GM19193 (cell line): Measurements from ENCODE around the gene ZCCHC24.

Source experiments
- POLR2A ChIP-seq: IDR thresholded peaks from 4 replicates; pipeline ENCODE4 v1.6.1; 2011; ENCODE audit not compliant: insufficient read depth, insufficient read length; ENCODE audit errors: extremely low read depth

The ZCCHC24 gene

DNA sequence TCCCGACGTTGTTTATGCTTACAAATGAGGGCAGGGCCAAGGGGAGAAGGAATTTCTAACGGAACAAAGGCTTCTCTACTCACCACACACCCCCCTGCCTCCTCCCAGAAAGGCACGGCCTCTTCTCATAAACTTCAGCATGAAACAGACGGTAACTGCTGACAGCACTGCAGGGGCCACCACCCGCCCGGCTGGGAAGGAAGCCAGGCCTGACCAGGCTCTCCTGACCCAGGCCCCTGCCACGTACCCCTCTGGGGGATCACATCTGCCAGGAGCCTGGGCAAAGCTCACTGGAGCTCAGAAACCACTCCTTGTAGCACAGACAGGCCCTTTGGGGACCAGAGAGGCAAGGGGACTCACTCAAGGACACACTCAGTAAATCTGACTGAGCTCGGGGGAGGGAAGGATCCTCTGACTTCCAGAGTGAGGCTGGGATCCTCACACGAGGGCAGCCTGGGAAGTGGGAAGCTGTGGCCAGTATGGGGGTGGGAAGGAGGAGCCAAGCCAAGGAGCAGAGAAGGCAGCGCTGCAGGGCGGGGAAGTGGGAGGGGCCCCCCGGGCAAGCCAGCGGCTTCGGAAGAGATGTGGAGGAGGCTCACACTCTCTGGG lies 46.1 kb downstream of the ZCCHC24 start:
- no peak for TF ChIP-seq POLR2A

DNA sequence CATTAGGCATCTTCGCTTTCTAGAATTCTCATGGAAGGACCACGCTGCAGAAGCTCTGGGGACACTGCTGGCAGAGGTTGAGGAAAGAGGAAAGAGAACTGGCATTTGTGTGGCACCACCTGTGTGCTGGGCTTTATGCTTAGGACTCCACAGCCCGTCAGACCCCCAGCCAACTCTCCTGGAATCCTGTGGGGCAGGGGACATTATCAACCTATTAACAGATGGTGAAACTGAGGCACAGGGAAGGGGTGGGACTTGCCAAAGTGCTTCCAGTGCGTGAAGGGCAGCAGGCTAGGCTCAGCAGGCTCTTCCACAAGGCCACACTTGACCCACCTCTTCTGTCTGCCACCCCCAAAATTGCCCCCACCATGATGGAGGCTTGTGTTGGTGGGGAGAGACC lies 46.8 kb downstream of the ZCCHC24 start:
- TF ChIP-seq POLR2A: no peak

DNA sequence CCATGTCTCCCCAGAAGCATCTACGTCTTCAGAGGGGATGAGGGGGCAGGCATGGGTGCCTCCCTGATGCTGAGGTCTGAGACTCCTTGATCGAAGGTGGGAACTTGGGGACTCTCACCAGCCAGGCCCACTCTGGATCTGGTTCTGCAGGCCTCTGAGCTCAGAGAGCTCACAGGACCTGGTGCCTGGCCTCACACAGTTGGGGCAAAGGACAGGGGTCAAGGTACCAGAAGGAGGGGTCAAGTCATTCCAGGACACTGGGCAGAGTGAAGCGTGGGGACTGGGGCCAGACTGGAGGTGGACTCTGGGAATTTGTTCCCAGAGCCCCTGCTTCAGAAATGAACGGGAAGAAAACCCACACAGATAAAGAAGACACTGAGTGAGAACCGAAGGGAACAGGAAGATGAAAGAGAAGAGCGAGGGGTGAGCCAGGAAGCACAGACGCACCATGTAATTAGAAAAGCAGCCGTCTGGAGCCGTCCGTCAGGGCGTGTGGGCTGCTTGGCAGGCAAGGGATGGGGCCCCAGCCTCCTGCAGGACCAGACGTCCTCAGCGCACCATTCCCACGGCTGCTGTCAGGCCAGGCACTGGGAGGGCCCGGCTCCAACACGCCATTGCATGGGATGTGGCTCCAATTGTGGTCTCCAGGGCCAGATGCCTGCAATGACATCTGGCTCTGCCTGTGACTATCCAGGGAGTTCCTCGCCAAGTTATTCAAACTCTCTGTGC lies 47.7 kb downstream of the ZCCHC24 start:
- no peak for TF ChIP-seq POLR2A

DNA sequence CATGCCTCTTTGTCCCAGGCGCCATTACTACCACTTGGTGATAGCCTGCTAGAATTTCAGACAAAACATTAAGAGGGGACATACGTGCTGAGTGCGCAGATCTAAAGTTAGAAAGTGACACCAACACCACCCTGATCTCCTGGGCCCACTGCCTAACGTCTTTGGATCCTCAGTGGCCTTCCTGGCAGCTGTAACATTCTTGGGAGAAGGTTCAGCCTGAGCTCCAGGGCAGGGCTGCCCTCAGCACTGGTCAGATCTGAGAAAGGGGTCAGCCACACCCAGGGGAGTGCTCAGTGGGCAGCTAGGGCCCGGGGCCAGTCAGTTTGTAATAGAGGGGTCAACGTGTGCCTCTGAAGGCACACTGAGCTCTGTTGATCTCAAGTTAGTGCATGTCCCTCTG lies 48.4 kb downstream of the ZCCHC24 start:
- TF ChIP-seq POLR2A: no peak

DNA sequence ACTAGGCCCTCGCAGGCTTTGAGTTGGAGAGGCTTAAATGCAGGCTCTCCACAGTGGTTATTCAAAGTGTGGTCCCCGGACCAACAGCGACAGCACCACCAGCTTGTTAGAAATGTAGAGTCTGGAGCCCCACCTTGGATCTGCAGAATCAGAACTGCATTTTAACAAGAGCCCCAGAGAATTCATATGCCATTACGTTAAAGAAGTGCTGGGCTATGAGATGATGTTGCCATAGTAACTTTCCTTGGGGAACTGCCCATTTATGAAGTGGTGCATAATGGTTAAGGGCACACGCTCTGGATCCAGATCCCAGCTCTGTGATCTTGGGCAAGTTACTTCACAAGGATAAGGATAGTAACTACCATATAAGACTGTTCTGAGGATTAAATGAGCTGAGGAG lies 48.9 kb downstream of the ZCCHC24 start:
- no peak for TF ChIP-seq POLR2A

DNA sequence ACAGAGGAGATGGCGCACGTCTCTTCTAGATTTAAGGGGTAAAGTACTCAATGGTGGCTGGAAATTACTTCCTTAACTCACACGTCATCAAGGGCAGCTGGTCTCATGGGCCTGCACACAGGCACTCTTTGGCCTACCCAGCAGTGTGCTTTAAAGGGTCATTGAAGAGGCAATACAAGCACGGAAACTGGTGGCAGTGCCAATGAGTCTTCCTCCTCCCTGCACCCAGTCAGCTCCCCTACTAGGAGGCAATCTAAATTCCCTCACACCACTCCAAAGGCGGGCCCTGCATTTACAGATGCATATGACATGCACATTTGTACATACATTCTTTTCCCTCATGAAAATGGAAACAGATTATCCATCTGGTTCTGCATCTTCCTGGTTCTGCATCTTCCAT lies 50.8 kb downstream of the ZCCHC24 start:
- TF ChIP-seq POLR2A: no peak

DNA sequence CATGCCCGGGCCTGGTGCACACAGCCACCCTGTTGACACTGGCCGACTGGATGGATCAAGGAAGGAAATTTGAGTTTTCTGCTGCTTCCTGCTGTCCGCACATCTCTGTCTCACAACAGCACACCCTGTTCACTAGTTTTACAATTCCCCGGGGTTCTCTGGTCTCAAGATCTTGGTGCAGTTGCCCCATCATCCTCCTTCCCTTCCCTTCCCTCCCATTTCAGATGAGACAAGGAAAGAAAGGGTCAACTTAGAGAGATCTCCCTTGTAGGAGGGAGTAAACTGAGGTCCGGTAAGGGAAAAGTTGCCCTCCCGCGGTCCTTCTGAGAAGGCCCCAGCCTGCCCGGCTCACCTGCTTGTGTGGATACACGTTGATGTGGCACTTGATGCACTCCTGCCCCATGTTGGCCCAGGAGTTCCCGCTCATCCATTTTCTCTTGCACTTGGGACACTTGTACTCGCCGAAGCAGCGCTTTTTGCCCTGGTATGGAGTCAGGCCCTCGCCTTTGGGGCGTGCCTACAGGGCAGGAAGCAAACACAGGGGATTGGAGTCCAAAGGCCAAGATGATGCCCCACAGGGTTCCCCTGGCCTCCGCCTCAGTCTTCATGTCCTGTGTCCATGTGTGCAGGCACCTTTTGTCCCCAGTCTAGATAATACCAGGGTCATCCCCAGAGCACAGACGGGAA lies 51.4 kb downstream of the ZCCHC24 start:
- TF ChIP-seq POLR2A: no peak

DNA sequence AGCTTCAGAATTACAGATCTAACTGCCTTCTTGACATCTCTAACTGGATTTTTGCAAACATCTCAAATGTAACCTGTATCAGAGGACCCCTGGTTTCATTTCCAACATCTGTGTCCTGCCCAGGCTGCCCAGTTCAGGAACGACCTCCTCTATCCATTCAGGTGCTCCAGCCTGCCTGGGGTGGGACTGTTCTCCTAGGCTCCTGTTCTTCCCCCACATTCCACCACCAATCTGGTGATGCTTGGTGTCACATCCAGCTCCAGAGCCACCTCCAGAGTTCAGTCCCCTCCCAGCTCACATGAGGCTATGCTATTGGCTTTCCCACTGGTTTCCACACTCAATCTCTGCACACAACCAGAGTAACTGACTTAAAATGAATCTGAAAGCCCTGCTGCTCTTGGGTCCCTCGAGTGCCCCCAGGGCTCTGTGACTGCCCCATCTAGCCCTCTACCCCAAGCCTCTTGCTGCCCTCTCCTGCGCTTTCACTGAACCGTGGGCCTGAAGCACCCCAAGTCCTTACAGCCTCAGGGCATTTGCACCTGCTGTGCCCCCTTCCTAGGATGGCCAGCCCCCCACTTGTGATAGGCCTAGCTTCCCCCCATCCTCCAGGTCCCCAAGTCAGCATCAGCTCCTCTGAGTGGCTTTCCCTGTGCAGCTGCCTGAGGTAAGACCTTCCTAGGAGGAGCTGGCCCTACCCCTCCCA lies 52.1 kb downstream of the ZCCHC24 start:
- TF ChIP-seq POLR2A: no peak

DNA sequence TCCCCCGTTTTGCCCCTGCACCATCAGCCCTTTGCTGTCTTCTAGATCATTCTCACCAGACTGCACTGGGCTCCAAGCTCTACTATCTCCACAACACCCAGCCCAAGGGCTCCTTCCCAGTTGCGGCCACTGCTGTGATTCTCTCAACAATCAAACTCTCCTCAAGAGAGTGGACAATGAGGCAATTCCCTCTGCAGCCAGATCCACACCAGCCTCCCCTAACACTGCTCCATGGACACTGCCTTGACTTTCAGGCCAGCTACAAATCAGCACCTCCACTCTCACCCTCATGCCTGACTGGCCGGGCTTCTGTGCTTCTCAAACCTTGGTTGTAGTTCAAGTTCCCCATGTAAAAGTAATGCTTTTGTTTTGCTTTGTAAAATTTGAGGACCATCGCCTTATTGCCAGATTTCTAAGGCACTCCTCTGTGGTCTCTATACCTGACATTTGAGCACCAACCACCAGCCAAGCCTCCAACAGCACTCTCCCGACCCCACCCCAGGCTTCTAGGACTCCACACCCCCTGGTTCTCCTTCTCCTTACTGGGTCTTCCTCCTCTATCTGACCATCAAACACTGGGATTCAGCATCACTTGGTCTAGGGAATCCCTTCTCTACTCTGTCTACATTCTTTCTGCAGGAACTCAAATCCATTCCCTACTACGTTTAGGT lies 52.8 kb downstream of the ZCCHC24 start:
- no peak for TF ChIP-seq POLR2A

DNA sequence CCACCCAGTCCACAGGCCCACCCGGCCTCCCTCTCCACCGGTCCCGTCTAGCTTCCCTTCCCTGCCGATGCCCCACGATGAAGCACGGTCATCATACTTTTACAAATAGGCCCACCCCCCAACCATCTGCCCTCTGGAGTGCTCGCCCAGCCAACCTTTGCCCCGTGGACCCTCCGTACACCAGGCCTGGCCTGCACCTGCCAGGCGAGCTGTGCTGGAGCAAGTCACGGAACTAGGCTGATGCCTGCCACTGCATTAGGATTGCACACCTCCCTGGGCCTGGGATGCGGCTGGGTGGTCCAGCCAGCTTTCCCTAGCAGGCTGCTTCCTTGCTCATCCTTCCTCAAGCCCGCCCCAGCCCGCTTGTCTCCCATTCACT lies 53.4 kb downstream of the ZCCHC24 start:
- TF ChIP-seq POLR2A: no peak

DNA sequence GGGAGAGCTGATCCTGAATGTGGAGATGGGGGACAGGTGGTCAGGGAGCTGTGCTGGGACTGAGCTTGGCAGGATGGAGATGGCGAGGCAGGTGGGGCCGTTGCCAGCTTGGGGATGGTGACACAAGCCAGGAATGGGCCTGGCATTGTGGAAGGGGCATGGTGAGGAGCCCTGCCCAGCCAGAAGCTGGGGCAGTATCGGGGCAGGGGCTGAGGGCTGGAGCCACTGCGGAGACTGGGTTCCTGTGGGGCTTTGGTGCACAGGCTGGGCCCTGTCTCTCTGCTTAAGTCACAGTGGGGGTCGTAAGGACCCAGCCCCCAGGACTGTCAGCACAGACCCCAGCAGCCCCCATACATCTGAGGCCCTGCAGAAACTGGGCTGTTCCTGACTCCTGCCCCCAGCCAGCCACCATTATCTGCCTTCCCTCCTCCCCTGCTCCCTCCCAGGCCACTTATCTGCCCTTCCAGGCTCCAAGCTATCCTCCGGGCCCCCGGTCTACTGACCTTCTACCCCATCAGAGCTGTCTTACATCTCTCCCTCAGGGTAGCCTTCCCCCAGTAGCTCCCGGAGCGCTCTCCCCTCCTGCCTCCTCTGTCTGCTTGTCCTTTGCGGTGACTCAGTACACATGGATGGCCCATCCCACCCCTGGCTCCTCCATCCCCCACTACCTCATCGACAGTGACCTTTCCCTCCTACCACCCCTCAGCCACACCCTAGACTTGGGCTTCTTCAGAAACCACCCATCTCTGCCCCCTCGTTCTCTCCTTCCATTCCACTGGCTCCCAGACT lies 54.0 kb downstream of the ZCCHC24 start:
- no peak for TF ChIP-seq POLR2A

DNA sequence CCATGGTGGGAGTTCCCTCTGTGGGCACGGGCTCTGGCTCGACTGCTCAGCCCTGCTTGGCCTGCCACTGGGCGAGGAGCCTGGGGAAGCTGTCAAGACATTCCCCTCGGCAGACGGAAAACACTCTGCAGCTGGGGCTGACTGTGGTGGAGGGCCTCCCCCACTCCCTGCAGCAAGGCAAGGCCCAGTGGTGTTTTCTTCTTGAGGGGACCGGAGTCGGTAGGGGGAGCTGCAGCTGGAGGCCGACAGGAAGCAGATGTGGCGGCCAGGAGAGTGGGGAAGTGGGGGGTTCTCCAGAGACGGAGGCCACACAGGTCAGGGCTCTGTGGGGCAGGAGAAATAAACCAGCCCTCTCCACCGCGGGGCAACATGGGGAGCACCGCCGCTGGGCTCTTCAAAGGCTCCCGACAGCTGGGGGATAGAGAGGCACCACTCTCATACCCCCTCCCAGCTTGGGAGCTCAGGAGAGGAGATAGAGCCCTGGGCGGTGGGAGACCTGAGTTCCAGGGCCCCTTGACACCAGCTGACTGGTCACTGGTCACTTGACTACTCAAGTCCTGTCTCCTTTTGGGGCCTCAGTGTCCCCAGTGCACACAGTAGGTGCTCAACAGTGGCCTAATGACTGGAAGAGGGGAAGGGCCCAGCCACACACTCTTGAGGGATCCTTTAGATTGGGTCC lies 54.7 kb downstream of the ZCCHC24 start:
- no peak for TF ChIP-seq POLR2A

DNA sequence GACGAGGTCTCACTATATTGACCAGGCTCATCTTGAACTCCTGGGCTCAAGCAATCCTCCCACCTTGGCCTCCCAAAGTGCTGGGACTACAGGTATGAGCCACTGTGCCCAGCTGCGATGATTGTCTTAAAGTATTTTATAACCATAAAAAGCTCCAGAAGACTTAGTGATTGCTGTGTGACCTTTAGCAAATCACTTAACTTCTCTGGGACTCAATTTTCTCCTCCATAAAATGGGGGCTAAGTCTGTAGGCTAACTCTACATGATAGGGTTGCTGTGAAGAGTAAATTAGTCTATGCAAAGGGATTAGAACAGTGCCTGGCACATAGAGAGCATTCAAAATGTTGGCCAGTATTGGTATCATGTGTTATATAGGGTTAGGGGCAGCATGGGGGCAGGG lies 55.4 kb downstream of the ZCCHC24 start:
- no peak for TF ChIP-seq POLR2A

DNA sequence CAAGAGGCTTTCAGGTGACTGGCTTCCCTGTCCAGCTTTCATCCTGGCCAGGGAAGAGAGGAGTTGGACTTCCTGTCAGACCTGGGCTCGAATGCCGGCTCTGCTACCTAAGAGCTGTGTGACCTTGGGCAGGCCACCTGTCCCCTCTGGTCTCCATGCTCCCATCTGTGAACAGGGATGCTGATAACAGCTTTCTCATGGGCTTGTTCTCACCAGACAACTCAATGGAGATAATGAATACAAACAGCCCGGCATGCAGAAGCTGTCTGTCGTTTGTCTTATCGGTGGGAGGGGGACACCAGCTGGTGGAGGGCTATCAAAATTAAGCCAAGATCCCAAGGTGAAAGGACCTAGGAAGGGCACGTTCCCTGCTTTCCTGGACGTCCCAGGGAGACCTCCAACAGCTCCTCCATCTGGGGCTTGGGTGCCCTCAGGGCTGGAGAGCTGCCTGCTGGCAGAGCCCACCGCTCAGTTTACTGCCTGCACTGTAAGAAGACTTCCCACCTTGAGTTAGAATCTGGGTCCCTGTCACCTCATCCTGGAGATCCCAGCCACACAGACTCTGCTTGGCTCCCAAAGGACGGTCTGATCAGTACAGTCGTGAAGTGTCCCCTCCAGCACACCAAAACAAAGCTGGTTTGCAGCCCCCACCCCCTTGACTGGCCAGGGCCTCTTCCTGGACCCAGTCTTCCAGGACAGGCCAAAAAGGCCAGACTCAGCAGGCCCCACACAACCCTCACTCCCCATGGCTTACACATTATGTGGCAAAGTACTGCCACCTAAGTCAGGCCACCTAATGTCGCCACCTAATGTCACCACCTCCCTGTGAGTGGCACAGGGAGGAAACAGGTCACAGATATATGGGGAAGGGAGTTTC lies 57.2 kb downstream of the ZCCHC24 start:
- no peak for TF ChIP-seq POLR2A
